HG03159 (cell line): ENCODE measurements around the gene ADCY2.

Source experiments
- ATAC-seq: cut with Tn5 transposase; IDR thresholded peaks from one replicate; pipeline ENCODE4 v1.9.1; 2021; ENCODE audit warnings: mild to moderate bottlenecking, moderate library complexity; ENCODE audit not compliant: unreplicated experiment

Gene ADCY2

GRCh38 chr5:7657153-7657552 is 261.2 kb downstream of the ADCY2 start:
- ATAC-seq, result no peak

GRCh38 chr5:7659420-7659819 is 263.5 kb downstream of the ADCY2 start:
- ATAC-seq, result no peak

GRCh38 chr5:7662289-7662688 is 266.4 kb downstream of the ADCY2 start:
- no peak for ATAC-seq

GRCh38 chr5:7663808-7664207 is 267.9 kb downstream of the ADCY2 start:
- ATAC-seq, result no peak

GRCh38 chr5:7664208-7664607 is 268.3 kb downstream of the ADCY2 start:
- ATAC-seq, result no peak

DNA sequence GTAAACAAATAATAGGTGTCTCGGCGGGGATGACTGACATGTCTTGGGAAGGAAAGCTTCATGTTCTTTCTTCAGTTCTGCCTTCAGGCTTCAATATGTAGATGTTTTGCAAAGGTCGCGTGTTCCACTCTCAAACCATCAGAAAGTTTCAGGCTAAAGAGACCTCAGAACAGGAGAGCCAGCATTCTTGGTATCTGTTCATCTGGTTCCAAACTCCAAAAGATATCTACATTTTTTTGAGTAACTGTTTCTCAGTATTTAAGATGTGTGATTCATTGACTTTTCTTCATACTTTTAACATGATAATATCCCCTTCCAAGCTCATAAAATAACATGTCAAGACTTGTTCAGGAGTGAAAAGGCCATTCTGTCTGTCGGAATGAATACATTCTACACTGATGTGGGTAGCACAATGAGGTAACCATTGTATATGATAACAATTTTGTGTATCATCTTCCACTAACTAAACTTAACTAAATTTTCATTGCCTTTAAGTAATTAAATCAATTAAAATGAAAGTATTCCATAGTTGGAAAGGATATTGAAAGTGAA is 271.4 kb downstream of the ADCY2 start:
- ATAC-seq, result no peak

DNA sequence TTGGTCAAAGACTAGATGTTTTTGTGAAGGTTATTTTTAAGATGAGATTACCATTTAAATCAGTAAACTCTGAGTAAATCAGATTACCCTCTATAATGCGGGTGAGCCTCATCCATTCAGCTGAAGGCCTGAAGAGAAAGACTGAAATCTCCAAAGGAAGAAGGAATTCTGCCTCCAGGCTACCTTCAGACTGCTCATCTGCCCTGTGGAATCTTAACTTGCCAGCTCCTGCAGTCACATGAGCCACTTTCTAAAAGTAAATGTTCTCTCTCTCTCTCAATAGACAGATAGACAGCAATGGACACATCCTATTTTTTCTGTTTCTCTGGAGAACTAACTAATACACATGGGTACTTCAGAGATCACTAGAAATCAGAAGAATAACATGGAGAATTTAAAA is 272.2 kb downstream of the ADCY2 start:
- no peak for ATAC-seq

DNA sequence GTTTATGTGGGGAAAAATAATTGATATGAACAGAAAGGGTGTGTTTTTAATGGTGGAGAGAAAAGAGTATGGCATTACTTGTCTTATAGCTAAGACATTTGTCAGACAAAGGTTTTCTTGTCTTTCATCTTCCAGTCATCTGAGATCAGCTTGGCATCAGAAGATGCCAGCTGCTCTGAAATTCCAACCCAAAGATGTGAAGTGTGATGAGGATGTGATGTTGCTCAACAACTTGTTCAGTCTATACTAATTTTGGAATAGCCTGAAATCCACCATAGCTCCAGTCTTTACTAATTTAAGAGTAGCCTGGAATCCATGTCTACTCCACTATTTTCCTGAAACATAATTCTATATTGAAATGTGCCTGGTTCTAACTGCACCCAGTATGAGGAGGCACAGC is 272.7 kb downstream of the ADCY2 start:
- no peak for ATAC-seq

GRCh38 chr5:7671381-7671993 is 275.5 kb downstream of the ADCY2 start:
- ATAC-seq, result no peak

GRCh38 chr5:7673658-7674057 is 277.7 kb downstream of the ADCY2 start:
- no peak for ATAC-seq

DNA sequence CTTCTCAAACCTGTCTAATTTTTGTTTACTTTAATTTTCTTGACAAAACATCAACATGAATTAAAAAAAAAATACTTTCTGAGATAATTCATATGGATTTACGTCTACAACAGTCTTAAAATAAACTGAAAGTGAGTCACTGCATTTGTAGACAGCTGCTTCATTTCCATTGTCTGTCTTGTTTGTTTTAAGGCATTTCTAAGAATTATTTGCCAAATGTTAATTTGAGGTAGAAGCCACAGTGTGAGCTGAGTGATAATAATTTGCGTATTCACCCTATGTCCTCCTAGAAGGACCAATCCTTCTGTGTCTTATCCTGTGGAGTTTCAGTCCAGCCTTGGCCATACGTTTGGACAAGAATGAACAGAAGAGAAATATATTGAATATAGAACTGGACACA is 280.5 kb downstream of the ADCY2 start:
- no peak for ATAC-seq

DNA sequence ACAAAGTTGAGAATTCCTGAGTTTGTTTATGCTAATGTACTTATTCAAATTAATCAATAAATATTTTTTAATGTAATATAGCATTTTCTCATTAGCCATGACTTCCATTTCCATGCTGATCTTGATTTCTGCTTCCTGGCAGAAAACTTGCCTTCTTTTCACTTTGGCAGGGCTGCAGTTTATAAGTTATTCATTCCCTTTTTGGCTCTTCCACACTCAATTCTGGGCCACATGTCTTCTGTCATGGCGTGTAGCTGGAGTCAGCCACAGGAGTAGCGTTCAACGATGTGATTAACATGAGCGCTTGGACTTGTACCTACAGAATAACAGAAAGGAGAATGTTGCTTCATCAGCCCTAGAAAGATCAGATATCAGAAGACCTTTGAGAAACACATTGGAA is 282.1 kb downstream of the ADCY2 start:
- ATAC-seq, result no peak

DNA sequence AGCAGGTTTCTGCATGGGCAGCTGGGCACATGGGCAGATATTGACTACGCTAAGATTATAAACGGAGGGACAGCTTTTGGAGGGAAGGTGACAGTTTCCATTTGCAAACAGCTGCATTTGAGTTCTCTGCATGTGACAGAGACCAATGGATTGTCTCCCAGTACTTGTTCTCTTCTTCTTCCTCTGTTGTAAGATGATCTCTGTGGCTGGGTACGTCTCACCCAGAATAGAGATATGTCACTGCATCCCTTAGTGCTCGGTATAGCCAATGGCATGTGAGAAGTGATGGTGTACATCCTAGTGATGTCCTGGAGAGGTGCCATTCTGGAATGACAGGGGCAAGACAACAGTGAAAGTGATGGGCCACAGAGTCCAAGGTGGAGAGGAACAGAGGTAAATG is 283.7 kb downstream of the ADCY2 start:
- no peak for ATAC-seq

- no peak for ATAC-seq
Measured at GRCh38 chr5:7680260-7680659, 284.3 kb downstream of the ADCY2 start.

DNA sequence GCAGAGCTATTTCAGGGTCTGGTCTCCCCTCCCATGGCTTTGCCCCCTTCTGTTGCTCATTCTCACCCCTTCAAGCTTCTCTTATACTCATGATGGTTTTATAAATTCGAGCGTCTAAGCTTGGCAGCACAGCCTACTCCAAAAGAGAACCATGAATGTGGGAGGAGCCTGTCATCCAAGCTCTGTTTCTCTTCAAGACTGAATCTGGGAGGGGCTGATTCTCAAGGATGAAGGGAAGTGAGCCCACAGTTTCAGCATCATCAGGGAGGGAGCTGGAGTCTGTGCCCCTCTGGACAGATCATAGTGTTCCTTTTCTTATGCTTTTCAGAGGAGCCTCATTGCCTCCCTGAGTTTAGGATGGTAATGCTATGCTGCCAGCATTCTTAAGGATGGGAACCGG is 286.4 kb downstream of the ADCY2 start:
- ATAC-seq, result no peak

DNA sequence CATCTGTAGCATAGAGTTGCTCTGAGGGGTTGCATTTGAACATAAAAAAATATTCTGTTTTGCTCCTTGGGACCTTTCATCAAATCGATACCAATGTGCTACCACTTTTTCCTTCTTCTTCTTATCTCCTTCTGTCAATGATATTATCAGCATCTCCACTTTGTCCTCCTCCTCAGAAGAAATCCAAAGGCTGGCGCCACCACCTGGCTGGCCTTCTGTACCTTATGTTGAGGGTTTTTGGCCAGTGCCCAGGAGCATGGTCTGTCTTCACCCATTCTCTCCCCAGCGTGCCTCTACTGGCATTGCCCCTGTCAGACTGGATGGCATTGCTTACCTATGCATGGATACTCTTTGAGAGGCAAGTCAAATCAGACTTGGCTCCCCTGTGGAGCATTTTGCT is 287.8 kb downstream of the ADCY2 start:
- ATAC-seq, result no peak

GRCh38 chr5:7684826-7685225 is 288.9 kb downstream of the ADCY2 start:
- no peak for ATAC-seq

- no peak for ATAC-seq
Measured at GRCh38 chr5:7686794-7687193, 290.9 kb downstream of the ADCY2 start.

- no peak for ATAC-seq
Measured at GRCh38 chr5:7690557-7690956, 294.6 kb downstream of the ADCY2 start.

DNA sequence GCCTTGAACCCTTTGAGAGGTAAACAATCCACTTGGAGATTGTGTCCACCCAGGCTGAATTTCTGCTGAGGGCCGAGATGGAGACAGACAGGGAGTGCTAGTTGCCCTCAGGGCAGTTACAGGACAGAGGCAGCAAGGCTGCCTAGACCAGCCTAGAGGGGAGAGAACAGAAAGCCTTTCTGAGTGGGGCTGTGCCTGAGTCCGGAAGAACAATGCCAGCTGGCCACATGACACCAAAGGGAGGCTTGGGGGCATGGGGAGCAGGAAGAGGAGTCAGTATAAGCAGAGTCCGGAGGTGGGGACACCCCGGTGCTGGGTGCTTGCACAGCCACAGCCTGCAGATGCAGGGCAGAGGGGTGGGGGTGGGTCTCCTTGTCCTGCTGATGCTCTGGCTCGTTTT is 309.3 kb downstream of the ADCY2 start:
- no peak for ATAC-seq

- ATAC-seq, result no peak
Measured at GRCh38 chr5:7705736-7706135, 309.8 kb downstream of the ADCY2 start.

DNA sequence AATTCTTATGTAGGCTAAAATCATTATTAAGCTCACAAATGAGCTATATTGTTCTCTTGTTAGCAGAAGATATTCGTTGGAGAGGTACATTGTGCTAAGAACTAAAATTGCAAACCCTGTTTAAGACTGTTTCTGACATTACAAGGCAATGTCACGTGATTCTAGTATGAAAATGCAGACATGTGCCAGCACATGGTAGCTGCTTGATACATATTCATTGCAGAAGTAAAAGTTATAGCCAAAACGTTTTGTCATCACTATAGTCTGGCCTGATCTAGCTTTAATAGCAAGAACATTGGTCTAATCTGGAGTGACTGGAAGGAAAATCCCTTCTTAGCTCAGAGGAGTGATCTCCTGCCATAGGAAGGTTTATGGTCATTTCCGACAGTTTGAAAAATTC is 310.3 kb downstream of the ADCY2 start:
- ATAC-seq, result no peak

DNA sequence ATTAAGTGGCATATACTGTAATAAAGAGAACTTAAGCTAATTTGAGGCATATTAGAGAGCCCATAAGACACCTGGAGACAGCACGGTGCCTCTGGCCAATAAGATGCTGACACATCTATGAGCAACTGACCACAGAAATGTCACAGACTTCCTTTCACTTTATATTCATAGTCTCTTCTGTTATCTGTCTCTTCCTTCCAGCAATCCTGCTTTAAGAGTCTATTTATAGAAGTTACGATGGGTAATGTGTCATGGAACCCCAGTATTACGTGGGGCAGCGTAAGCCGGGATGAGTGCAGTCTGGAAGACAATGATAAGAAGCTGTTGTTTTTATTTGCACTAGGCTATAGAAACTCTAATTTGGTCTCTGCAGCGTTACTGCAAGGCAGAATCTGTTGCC is 318.2 kb downstream of the ADCY2 start:
- ATAC-seq, result no peak
